SU-DHL-6 (cell line): ENCODE measurements around the gene NEK10.

Source experiments
- CTCF ChIP-seq: fragments of 200-600 bp; sonication (generic); IDR thresholded peaks from one replicate; pipeline ENCODE4 v1.5.1; 2017; ENCODE audit warnings: antibody characterized with exemption, mild to moderate bottlenecking, low read length, moderate library complexity; ENCODE audit not compliant: insufficient read depth, poor library complexity, severe bottlenecking
- EZH2phosphoT487 ChIP-seq: fragments of 200-600 bp; sonication (generic), shearing (Covaris generic); conservative IDR thresholded peaks from 2 replicates; pipeline ENCODE4 v1.6.1; 2018; ENCODE audit warnings: mild to moderate bottlenecking, antibody characterized with exemption, low read length, moderate library complexity, mixed read lengths

DNA sequence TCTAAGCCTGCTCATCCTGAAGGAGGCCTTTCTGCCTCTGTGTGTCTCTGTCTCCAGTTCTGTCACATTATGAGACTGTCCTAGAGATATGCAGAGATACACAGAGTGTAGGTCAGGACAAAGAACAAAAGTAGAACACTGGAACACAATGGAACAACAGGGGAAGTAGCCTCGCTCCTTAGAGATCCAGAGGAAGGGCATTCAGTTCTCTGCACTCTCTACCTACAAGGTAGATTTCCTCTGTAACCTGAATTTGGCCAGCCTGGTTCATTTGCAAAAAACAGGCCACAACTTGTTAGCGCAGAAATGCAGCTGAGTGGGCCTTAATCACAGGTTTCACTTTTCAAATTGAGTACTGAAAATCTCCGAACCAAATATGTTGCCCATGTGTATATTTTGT, 19.4 kb downstream of the NEK10 start:
- TF ChIP-seq CTCF = no peak
- TF ChIP-seq EZH2phosphoT487 = no peak
